ENCODE results near the gene KRTAP10-1.

KRTAP10-1 gene

GRCh38 chr21:44519346-44520325 lies 20.4 kb downstream of the KRTAP10-1 start:
- no peak for TF ChIP-seq ZFX (IDR thresholded peaks at IDR 0.05)
- TF ChIP-seq CTCF (conservative IDR thresholded peaks at IDR 0.05), result no peak
- no peak overlapping the region for H3K27ac ChIP-seq

- H3K27ac ChIP-seq, result peak overlapping the region; percentile 74
- TF ChIP-seq CTCF (conservative IDR thresholded peaks at IDR 0.05) (no peak), ZFX (IDR thresholded peaks at IDR 0.05) (no peak)
These were observed 21.3 kb downstream of the KRTAP10-1 start for GRCh38 chr21:44518686-44519085.

GRCh38 chr21:44517175-44517899 lies 22.7 kb downstream of the KRTAP10-1 start:
- peak overlapping the region; percentile 74 for H3K27ac ChIP-seq
- TF ChIP-seq CTCF (conservative IDR thresholded peaks at IDR 0.05) (no peak), ZFX (IDR thresholded peaks at IDR 0.05) (no peak)

- peak overlapping the region; percentile 74 for H3K27ac ChIP-seq
- TF ChIP-seq CTCF (conservative IDR thresholded peaks at IDR 0.05), result no peak
- no peak for TF ChIP-seq ZFX (IDR thresholded peaks at IDR 0.05)
These were observed 23.2 kb downstream of the KRTAP10-1 start for GRCh38 chr21:44516828-44517174.

- peak overlapping the region; percentile 74 for H3K27ac ChIP-seq
- no peak for TF ChIP-seq CTCF (conservative IDR thresholded peaks at IDR 0.05)
- no peak for TF ChIP-seq ZFX (IDR thresholded peaks at IDR 0.05)
These were observed 23.7 kb downstream of the KRTAP10-1 start for GRCh38 chr21:44516342-44516741.

- TF ChIP-seq CTCF (conservative IDR thresholded peaks at IDR 0.05), result no peak
- TF ChIP-seq ZFX (IDR thresholded peaks at IDR 0.05), result no peak
These were observed 24.4 kb downstream of the KRTAP10-1 start for GRCh38 chr21:44515359-44516165.

More at GRCh38 chr21:44515359-44516165, 24.4 kb downstream of the KRTAP10-1 start:
- H3K27ac ChIP-seq, result no peak overlapping the region
